ENCODE data around the gene IL6R.
A peak's percentile ranks its signal among the peaks of the same experiment; 100 is the strongest.
"Not testable (repeated sequence)": the region's sequence is repeated elsewhere in the genome, so short reads cannot be mapped to it uniquely, and the experiment has no call there.

Gene IL6R

DNA sequence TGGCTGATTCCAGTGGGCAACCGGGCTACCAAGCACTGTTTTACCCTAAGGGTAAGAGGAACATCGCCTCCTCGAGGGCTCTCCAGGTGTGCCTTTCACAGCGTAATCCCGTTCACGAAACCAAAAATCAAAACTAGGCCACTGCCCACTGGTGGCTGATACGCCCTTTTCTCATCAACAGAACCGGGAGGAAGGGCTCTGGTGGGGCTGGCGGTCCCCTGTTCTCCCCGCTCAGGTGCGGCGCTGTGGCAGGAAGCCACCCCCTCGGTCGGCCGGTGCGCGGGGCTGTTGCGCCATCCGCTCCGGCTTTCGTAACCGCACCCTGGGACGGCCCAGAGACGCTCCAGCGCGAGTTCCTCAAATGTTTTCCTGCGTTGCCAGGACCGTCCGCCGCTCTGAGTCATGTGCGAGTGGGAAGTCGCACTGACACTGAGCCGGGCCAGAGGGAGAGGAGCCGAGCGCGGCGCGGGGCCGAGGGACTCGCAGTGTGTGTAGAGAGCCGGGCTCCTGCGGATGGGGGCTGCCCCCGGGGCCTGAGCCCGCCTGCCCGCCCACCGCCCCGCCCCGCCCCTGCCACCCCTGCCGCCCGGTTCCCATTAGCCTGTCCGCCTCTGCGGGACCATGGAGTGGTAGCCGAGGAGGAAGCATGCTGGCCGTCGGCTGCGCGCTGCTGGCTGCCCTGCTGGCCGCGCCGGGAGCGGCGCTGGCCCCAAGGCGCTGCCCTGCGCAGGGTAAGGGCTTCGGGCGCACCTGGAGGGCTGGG is at the start of gene IL6R:
Gene IL6R (plus strand): TSS at position 360 of the 763 bp plus-strand sequence. CDS start 287 bp downstream, at position 647.
- peak; percentile 62 to 72 for DNase-seq
- Mint-ChIP-seq H3K4me1 (peaks cover 83% of the 10 kb centered on the region), H3K4me3 (peak within 1 kb of the TSS; percentile 77 to 85), H3K27me3 (no peaks in the 10 kb centered on the region), H3K27ac (no peak within 1 kb of the TSS), H3K9me3 (no peaks in the 10 kb centered on the region)
- peak; percentile 65 for ATAC-seq

DNA sequence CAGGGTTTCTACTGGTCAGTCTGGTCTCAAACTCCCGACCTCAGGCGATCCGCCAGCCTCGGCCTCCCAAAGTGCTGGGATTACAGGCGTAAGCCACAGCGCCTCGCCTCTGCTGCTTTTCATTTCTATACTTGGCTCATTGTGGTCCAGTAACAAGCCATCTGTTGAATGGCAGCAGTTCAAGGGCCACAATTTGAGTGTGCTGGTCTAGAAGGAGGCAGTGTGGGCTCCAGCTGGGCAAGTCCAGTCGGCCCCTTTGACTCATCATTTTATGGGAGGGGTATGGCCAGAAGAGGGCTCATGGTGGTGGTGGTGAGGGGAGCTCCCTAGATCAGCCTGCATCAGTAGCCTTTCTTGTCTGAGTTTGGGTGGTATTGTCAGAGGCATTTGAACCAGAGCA is 46.6 kb upstream of the IL6R start:
- no peak overlapping the region for H3K27ac Mint-ChIP-seq
- no peak overlapping the region for H3K4me3 Mint-ChIP-seq
- DNase-seq = no peak
- no peak for ATAC-seq
- no peaks in the 10 kb centered on the region for H3K27me3 Mint-ChIP-seq
- H3K4me1 Mint-ChIP-seq = peaks cover 12% of the 10 kb centered on the region
- H3K9me3 Mint-ChIP-seq = peaks cover 0 to 13% of the 10 kb centered on the region in 2 donors

DNA sequence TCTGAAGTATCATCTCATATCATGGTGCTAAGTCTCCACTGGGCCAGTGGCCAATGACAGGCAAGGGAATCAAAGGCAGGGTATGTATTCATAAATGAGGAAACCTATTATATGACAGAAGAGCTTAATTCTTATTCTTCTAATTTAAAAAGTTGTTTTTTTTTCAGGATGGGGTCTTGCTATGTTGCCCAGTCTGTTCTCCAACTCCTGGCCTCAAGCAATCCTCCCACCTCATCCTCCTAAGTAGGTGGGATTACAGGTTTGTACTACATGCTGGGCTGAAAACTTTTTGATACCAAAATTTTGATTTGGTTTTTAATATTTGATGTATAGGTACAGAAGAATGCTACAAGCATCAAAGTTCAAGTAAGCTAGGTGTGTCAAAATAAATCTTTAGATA is 44.9 kb upstream of the IL6R start:
- Mint-ChIP-seq H3K4me1 (no peaks in the 10 kb centered on the region), H3K27ac (no peak overlapping the region), H3K4me3 (no peak overlapping the region), H3K27me3 (no peaks in the 10 kb centered on the region), H3K9me3 (peaks cover 0 to 13% of the 10 kb centered on the region in 2 donors)
- ATAC-seq = no peak
- no peak for DNase-seq

DNA sequence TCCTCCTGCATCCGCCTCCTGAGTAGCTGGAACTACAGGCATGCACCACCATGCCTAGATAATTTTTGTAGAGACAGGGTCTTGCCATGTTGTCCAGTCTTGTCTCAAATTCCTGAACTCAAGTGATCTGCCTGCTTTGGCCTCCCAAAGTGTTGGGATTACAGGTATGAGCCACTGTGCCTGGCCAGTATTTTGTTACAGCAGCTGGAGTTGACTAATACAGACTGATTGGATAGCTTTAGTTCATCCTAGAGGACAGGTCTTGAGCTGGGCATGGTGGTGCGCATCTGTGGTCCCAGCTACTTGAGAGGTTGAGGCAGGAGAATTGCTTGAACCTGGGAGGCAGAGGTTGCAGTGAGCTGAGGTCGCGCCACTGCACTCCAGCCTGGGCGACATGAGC is 44.3 kb upstream of the IL6R start:
- not testable (repeated sequence) for H3K27ac Mint-ChIP-seq, H3K4me1 Mint-ChIP-seq, H3K4me3 Mint-ChIP-seq, ATAC-seq, H3K27me3 Mint-ChIP-seq, DNase-seq
- peaks cover 0 to 13% of the 10 kb centered on the region in 2 donors for H3K9me3 Mint-ChIP-seq

DNA sequence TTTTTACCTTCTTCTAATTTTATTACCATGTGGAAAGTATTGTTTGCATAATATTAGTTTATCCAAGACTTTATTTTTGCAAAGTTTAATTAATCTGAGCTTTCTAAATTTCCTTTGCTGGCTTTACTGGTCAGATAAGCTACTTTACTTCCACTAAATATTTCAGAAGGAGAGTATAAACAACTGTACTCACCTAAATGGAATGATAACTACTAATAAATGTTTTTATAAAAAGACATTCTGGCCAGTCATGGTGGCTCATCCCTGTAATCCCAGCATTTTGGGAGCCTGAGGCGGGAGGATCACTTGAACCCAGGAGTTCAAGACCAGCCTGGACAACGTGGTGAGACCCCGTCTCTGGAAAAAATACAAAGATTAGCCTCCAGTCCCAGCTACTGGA is 43.8 kb upstream of the IL6R start:
- no peak overlapping the region for H3K27ac Mint-ChIP-seq
- H3K9me3 Mint-ChIP-seq = peaks cover 0 to 13% of the 10 kb centered on the region in 2 donors
- H3K27me3 Mint-ChIP-seq = no peaks in the 10 kb centered on the region
- H3K4me1 Mint-ChIP-seq = peaks cover 6% of the 10 kb centered on the region
- H3K4me3 Mint-ChIP-seq = no peak overlapping the region
- ATAC-seq = no peak
- no peak for DNase-seq

DNA sequence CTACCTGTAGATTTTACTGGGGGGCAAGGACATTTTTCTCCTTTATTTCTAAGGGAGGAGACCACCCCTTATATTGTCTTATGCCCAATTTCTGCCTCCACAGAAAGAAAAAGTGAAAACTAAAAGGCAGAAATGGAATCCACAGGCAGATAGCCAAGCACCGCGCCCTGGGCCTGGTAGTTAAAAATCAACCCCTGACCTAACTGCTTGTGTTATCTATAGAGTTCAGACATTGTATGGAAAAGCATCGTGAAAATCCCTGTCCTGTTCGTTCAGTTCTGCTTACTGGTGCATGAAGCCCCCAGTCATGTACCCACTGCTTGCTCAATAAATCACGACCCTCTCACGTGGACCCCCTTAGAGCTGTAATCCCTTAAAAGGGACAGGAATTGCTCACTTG is 33.7 kb upstream of the IL6R start:
- H3K27ac Mint-ChIP-seq = no peak overlapping the region

DNA sequence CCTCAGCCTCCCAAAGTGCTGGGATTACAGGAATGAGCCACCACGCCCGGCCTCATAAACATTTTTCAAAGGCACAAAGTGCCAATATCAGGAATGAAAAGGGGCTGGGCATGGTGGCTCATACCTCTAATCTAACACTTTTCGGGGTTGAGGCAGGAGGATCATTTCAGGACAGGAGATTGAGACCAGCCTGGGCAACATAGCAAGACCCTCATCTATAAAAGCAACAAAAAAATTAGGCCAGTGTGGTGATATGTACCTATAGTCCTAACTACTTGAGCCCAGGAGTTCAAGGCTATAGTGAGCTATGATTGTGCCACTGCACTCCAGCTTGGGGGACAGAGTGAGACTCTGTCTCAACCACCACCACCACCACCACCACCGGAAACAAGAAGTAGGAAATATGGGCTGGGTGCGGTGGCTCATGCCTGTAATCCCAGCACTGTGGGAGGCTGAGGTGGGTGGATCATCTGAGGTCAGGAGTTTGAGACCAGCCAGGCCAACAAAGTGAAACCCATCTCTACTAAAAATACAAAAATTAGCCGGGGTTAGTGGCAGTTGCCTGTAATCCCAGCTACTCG is 31.3 kb upstream of the IL6R start:
- H3K4me3 Mint-ChIP-seq, H3K9me3 Mint-ChIP-seq, H3K27me3 Mint-ChIP-seq: not testable (repeated sequence)
- DNase-seq (peak in 1 of 2 donors; percentile 30), ATAC-seq (peak; percentile 58)
- H3K27ac Mint-ChIP-seq = peak overlapping the region; percentile 19 to 89
- peaks cover 15% of the 10 kb centered on the region for H3K4me1 Mint-ChIP-seq

More for the DNA sequence above, 33.7 kb upstream of the IL6R start:
- Mint-ChIP-seq H3K4me3 (no peak overlapping the region), H3K4me1 (peaks cover 17% of the 10 kb centered on the region), H3K9me3 (no peaks in the 10 kb centered on the region), H3K27me3 (no peaks in the 10 kb centered on the region)
- DNase-seq (no peak), ATAC-seq (no peak)

DNA sequence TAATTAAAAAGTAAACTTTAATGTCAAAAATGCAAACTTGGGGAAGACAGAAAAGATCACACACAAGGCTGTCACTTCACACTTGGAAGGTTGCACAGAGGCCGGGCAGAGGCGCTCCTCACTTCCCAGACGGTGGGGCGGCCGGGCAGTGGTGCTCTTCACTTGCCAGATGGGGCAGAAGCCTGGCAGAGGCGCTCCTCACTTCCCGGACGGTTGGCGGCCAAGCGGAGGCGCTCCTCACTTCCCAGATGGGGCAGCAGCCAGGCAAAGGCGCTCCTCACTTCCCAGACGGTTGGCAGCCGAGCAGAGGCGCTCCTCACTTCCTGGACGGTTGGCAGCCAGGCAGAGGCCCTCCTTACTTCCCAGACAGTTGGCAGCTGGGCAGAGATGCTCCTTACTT is 25.8 kb upstream of the IL6R start:
- Mint-ChIP-seq H3K27me3 (no peaks in the 10 kb centered on the region), H3K4me3 (no peak overlapping the region), H3K9me3 (no peaks in the 10 kb centered on the region), H3K4me1 (peaks cover 18% of the 10 kb centered on the region), H3K27ac (no peak overlapping the region)
- no peak for ATAC-seq
- no peak for DNase-seq

DNA sequence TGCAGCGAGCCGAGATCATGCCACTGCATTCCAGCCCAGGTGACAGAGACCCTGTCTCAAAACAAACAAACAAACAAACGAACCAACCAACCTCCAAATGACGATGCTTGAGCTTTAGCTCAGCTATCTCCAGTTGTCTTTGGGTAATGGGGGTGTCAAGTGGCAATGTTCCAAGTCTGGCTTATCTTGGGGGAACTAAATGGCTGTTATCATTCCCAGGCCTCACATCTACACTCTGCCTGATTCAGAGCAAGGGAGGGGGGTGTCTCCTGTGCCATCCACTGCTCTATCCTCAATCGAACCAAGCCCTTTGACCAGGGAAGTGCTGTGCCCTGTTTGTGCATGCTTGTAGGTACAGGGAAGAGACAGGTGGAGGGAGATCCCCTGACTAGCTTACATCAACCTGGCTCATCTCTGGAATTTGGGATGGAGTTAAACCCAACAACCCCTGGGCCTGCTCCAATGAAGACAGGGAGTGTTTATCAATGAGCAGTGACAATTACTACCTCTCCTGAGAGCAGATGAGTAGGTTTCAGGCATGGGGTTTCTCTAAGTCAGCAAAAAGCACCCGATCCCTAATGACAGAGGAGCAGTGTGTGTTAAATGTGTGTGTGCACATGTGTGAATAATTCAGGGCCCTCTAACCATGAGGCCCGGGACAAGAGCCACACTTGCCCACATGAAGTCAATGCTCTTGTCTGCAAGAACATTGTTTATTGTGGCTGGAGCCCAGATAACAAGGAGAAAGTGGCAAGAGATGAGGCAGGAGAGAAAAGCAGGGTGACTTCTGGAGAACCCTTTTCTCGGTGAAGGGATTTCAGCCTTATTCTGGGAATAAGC is 20.3 kb upstream of the IL6R start:
- H3K27ac Mint-ChIP-seq = peak overlapping the region in 1 of 2 donors; percentile 85

DNA sequence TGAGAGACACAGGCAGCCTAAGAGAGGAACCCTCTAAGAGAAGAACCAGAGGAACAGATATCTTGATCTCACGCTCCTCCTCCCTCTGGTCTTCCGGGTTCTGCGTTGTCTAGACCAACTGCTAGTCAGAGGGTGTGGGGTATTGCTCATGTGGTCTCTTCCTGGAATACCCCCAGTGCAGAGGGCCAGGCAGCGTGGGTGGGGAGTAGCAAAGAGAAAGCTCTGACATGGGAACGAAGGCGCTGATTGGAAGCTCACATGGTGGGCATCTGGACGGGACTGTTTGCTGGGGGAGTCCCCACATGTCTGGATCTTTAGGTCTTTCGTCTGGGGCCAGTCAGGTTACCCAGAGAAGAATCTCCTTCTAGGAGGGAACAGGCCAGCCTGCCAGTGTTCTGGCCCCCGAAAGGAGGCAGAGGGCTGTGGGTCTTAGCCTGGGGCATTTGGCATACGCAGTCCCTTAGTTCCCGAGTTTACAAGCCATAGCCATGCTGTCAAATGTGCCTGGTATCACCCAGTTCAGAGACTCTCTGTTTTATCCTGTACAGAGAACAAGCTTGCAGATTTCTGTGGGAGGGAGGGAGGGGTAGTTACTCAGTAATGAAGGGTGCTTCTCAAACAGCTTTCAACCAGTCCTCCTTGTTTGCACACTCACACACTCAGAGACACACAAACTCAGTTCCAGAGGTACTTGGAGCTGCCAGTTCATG is 18.3 kb upstream of the IL6R start:
- Mint-ChIP-seq H3K27ac (peak overlapping the region; percentile 87 to 96), H3K4me1 (peaks cover 52% of the 10 kb centered on the region)
- ATAC-seq = peak; percentile 97

More for the DNA sequence above, 20.3 kb upstream of the IL6R start:
- ATAC-seq = no peak
- DNase-seq = no peak
- Mint-ChIP-seq H3K9me3 (no peaks in the 10 kb centered on the region), H3K4me1 (peaks cover 46% of the 10 kb centered on the region), H3K27me3 (no peaks in the 10 kb centered on the region), H3K4me3 (peak overlapping the region; percentile 76 to 77)

DNA sequence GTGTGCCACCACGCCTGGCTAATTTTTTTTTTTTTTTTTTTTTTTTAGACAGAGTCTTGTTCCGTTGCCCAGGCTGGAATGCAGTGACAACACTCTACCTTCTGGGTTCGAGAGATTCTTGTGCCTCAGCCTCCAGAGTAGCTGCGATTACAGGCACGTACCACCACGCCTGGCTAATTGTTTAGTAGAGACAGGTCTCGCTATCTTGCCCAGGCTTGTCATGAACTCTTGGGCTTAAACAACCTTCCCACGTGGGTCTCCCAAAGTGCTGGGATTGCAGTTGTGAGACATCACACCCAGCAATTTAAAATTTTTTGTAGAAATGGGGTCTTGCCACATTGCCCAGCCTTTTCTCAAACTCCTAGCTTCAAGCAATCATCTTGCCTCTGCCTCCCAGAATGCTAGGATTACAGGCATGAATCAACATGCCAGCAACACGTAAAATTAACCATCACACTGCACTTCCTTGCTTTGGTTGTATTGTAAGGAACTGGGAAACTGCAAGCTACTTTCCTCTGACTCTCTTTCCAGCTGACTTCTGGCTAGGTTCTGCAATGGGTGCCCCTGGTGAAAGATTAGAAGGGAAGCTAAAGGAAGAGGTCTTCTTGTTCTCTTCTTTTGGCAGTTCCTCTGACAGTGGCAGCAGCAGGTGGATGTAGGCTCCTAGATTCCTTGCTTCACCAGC is 13.9 kb upstream of the IL6R start:
- Mint-ChIP-seq H3K4me1 (peaks cover 24% of the 10 kb centered on the region), H3K4me3 (no peak overlapping the region), H3K27me3 (no peaks in the 10 kb centered on the region), H3K27ac (no peak overlapping the region), H3K9me3 (no peaks in the 10 kb centered on the region)
- ATAC-seq (no peak), DNase-seq (no peak)

More for the DNA sequence above, 18.3 kb upstream of the IL6R start:
- Mint-ChIP-seq H3K4me3 (peak overlapping the region; percentile 76 to 77), H3K27me3 (no peaks in the 10 kb centered on the region), H3K9me3 (no peaks in the 10 kb centered on the region)
- DNase-seq = peak; percentile 87 to 91

DNA sequence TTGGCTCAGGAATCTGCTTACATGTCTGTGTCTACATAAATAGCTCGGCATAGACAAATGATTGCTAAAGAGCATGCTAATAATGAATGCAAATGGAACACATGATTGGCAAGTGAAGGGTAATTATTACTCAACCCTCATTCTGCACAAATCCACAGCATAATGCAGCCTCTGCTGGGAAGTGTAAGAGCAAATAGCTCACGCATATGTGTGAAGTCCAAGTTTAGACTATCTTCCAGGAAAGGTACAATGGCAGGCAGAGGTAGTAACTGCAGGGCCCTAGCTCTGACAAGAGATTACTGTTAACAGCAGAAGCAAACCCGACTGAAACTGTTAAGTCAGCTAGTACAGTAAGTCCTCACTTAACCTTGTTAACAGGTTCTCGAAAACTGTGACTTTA is 7.0 kb upstream of the IL6R start:
- ATAC-seq (no peak), DNase-seq (no peak)
- peaks cover 23% of the 10 kb centered on the region for H3K4me1 Mint-ChIP-seq
- no peak overlapping the region for H3K4me3 Mint-ChIP-seq
- H3K27me3 Mint-ChIP-seq = no peaks in the 10 kb centered on the region
- no peaks in the 10 kb centered on the region for H3K9me3 Mint-ChIP-seq
- no peak overlapping the region for H3K27ac Mint-ChIP-seq

DNA sequence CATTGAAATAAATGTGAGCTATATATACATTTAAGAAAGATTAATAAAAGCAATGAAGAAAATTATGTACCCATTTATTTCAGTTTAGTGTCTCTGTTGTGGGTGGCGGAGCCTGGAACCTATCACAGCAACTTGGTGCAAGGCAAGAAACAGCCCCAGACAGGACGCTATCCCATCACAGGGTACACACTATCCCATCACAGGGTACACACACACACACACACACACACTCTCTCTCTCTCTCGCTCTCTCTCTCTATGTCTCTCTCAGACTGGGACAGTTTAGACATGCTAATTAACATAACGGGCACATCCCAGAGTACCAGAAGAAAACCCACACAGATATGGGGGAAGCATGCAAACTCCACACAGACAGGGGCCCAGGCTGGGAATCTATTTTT is 6.5 kb upstream of the IL6R start:
- ATAC-seq (no peak), DNase-seq (no peak)
- Mint-ChIP-seq H3K27ac (no peak overlapping the region), H3K4me1 (peaks cover 28% of the 10 kb centered on the region), H3K27me3 (no peaks in the 10 kb centered on the region), H3K4me3 (no peak overlapping the region), H3K9me3 (no peaks in the 10 kb centered on the region)

DNA sequence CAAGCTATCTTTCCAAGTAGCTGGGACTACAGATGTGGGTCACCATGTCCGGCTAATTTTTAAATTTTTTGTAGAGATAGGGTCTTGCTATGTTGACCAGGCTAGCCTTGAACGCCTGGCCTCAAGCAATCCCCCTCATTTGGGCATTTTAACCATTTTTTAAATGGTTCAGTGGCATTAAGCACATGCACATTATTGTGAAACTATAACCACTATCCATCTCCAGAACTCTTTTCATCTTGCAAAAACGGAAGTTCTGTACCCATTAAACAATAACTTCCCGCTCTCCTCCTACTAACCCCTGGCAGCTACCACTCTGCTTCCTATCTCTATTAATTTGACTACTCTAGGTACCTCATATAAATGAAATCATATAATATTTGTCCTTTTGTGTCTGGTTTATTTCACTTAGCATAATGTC is 4.8 kb upstream of the IL6R start:
- Mint-ChIP-seq H3K4me1 (peaks cover 44% of the 10 kb centered on the region), H3K27me3 (no peaks in the 10 kb centered on the region), H3K4me3 (no peak overlapping the region), H3K27ac (no peak overlapping the region), H3K9me3 (no peaks in the 10 kb centered on the region)
- ATAC-seq (no peak), DNase-seq (no peak)

DNA sequence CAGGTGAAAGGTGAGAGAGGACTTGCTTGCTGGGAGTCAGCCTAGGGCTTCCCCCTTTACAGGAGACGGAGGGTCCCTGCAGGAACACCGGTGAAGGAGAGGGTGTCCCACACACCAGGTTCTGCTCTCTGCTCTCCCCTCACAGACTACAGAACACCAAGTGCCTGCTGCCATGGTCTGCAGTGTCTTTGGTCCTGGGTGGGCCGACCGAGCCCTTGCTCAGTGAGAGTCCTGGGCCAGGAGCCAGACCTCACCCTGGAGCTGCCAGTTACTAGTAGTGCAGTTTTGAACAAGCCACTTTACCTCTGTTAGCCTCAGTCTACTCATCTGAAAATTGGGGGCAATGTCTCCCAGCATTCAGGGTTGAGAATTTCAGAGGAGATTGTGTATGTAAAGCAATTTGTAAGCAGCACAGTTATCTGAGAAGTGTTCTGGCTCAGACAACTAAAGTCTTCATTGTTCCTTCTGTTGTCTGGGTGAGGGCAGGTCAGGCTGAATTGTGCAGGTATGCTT is 2.7 kb upstream of the IL6R start:
- Mint-ChIP-seq H3K27me3 (no peaks in the 10 kb centered on the region), H3K4me3 (no peak overlapping the region), H3K4me1 (peaks cover 62% of the 10 kb centered on the region), H3K27ac (no peak overlapping the region), H3K9me3 (no peaks in the 10 kb centered on the region)
- DNase-seq (no peak), ATAC-seq (no peak)
